Activated CD8-positive, alpha-beta T cell treated with anti-CD3 and anti-CD28 coated beads for 36 hours (primary cell): Measurements from ENCODE around the gene REC114. TPM values are rescaled to one million over a fixed set of nuclear protein-coding genes. Genes with fewer than 3 reads are reported as not detected.
A peak's percentile ranks its signal among the peaks of the same experiment; 100 is the strongest.
"Not testable (repeated sequence)": the region's sequence is repeated elsewhere in the genome, so short reads cannot be mapped to it uniquely, and the experiment has no call there.

Experiments
- ATAC-seq: fragments of 200-7000 bp; cut with Tn5 transposase; one replicate; pipeline ENCODE4 v1.10.0; 2021; ENCODE audit warnings: mild to moderate bottlenecking, moderate library complexity
- CTCF ChIA-PET: fragments of 350-600 bp; sonication (Branson Sonifier 250); formaldehyde crosslinking; loops from one replicate; lab custom pipeline; 2021; ENCODE audit warnings: antibody characterized with exemption; lab: Charles Lee
- POLR2A ChIA-PET: fragments of 350-600 bp; sonication (Branson Sonifier 250); formaldehyde crosslinking; loops from one replicate; lab custom pipeline; 2021; ENCODE audit warnings: antibody characterized with exemption; lab: Charles Lee
- DNase-seq: peaks from one replicate; pipeline ENCODE4 v3.0.0-alpha.2; 2020
- H3K27ac Mint-ChIP-seq: one replicate; pipeline ENCODE4 v1.8.0; 2021; ENCODE audit warnings: mild to moderate bottlenecking, mixed read lengths
- H3K27me3 Mint-ChIP-seq: one replicate; pipeline ENCODE4 v1.8.0; 2021; ENCODE audit warnings: mixed read lengths
- H3K36me3 Mint-ChIP-seq: one replicate; pipeline ENCODE4 v1.8.0; 2021; ENCODE audit warnings: low read depth, mixed read lengths
- H3K4me1 Mint-ChIP-seq: one replicate; pipeline ENCODE4 v1.8.0; 2021; ENCODE audit warnings: low read depth, mixed read lengths
- H3K4me3 Mint-ChIP-seq: one replicate; pipeline ENCODE4 v1.8.0; 2021; ENCODE audit warnings: mild to moderate bottlenecking, moderate library complexity, mixed read lengths
- H3K9me3 Mint-ChIP-seq: one replicate; pipeline ENCODE4 v1.8.0; 2021; ENCODE audit warnings: mixed read lengths
- intact Hi-C: fragments of 100-400 bp; cut with micrococcal nuclease; formaldehyde crosslinking; loops from one replicate; pipeline ENCODE4 v1.10.0; 2022
- total RNA-seq, 2 experiments: library from RNA; stranded (reverse); gene quantifications; one replicate each; pipeline ENCODE4 v1.2.3, GENCODE V29; 2021
- TF ChIP-seq, protein P1 (sequence below): fragments of 200-600 bp; IDR thresholded peaks from one replicate; pipeline ENCODE4 v1.8.0; 2022; ENCODE audit warnings: antibody characterized with exemption, mild to moderate bottlenecking

The REC114 gene
- total RNA-seq, 2 experiments from 2014 or later = not detected

DNA sequence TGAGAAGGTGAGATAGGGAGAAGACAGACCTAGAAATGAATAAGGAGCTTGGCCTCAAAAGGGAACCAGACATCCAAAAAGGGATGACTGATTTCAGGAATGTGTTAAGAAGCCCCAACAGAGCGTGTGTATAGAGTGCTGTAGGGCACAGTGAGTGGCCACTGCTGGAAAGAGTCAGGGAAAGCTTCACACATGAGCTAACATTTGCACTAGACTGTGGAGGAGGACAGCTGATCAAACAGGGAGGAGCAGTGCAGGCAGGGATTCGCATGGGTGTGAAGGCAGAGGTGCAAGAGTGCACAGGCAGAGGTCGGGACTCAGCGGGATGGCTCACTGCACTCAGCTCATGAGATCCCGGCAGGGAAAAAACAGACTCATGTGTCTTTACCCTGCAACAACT is 128.4 kb downstream of the REC114 start:
- DNase-seq (no peak), ATAC-seq (no peak)
- Mint-ChIP-seq H3K4me1 (no peaks in the 10 kb centered on the region), H3K27ac (no peak overlapping the region), H3K36me3 (peaks cover 17% of the 10 kb centered on the region), H3K27me3 (no peaks in the 10 kb centered on the region), H3K9me3 (no peaks in the 10 kb centered on the region), H3K4me3 (no peak overlapping the region)
- TF ChIP-seq, protein P1, sequence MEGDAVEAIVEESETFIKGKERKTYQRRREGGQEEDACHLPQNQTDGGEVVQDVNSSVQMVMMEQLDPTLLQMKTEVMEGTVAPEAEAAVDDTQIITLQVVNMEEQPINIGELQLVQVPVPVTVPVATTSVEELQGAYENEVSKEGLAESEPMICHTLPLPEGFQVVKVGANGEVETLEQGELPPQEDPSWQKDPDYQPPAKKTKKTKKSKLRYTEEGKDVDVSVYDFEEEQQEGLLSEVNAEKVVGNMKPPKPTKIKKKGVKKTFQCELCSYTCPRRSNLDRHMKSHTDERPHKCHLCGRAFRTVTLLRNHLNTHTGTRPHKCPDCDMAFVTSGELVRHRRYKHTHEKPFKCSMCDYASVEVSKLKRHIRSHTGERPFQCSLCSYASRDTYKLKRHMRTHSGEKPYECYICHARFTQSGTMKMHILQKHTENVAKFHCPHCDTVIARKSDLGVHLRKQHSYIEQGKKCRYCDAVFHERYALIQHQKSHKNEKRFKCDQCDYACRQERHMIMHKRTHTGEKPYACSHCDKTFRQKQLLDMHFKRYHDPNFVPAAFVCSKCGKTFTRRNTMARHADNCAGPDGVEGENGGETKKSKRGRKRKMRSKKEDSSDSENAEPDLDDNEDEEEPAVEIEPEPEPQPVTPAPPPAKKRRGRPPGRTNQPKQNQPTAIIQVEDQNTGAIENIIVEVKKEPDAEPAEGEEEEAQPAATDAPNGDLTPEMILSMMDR = no peak
- intact Hi-C loops = no loop called here
- ChIA-PET CTCF (interaction anchor here (1.4 to 1.5 kb wide), 2 partner anchors 10 to 65 kb away, joined by 3 to 7 read pairs; no protein-coding TSS in a partner anchor), POLR2A (interaction anchor here (1.0 kb wide), 1 partner anchor 12 kb away, joined by 3 read pairs; no protein-coding TSS in a partner anchor)

DNA sequence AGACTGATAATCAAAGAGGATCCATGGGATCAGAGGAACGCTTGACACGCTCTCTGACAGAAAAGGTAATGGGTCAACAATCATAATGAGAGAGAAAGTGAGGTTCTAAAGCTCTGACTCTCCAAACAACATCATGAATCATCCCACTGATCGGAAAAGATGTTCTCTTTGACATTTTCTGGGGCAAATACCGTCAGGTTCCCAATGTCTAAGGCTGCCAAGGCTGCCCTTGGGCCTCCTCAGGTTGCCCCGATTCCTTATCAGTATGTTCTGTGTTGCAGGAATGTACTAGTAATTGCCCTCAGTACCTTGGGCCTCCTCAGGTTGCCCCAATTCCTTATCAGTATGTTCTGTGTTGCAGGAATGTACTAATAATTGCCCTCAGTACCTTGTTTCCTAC is 129.3 kb downstream of the REC114 start:
- ATAC-seq (no peak), DNase-seq (no peak)
- peaks cover 17% of the 10 kb centered on the region for H3K36me3 Mint-ChIP-seq
- intact Hi-C loops = no loop called here
- H3K27ac Mint-ChIP-seq = no peak overlapping the region
- H3K9me3 Mint-ChIP-seq = no peaks in the 10 kb centered on the region
- ChIA-PET CTCF (interaction anchor here (1.4 to 1.5 kb wide), 2 partner anchors 11 to 64 kb away, joined by 3 to 7 read pairs; no protein-coding TSS in a partner anchor), POLR2A (no interaction called here)
- H3K4me3 Mint-ChIP-seq = no peak overlapping the region
- no peaks in the 10 kb centered on the region for H3K27me3 Mint-ChIP-seq
- TF ChIP-seq, protein P1 = no peak
- H3K4me1 Mint-ChIP-seq = no peaks in the 10 kb centered on the region

DNA sequence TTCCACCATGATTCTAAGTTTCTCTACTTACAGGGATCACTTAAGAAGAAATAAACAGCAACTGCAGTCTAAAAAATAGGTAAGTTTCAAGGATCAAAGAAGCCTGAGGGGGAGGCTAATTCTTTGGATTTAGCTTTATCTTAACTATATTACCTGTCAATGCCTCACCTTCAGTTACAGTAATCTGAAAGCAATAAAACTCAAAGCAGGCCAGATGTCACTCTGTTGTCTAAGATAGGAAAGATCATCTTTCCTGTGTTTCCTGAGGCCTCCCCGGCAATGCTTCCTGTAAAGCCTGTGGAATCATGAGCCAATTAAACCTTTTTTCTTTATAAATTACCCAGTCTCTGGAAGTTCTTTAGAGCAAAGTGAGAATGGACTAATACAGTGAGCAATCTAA is 130.1 kb downstream of the REC114 start:
- CTCF ChIA-PET = interaction anchor here (2.0 kb wide), 1 partner anchor 63 kb away, joined by 5 read pairs; no protein-coding TSS in a partner anchor
- POLR2A ChIA-PET = no interaction called here
- H3K9me3 Mint-ChIP-seq = no peaks in the 10 kb centered on the region
- peaks cover 18% of the 10 kb centered on the region for H3K36me3 Mint-ChIP-seq
- no peak overlapping the region for H3K27ac Mint-ChIP-seq
- intact Hi-C loops = no loop called here
- TF ChIP-seq, protein P1 = no peak
- H3K27me3 Mint-ChIP-seq = no peaks in the 10 kb centered on the region
- H3K4me1 Mint-ChIP-seq = no peaks in the 10 kb centered on the region
- DNase-seq = no peak
- no peak for ATAC-seq
- no peak overlapping the region for H3K4me3 Mint-ChIP-seq

DNA sequence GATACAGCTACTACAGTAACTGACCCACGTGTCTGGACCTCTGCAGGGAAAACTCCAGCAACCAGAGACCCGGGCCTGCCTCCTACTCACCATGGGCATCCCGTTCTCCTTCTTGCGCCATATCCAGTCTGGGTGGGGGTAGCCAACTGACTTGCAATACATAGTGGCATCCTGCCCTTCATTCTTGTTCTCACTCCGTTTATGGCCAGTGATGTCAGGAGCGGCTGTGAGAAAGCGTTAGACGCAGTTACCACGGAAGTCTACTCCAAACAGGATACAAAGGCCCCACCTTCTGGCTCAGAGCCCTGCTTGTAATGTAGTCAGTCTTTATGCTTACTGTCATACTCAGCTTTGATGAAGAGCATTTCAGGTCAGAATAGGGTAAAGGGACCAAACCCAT is 130.6 kb downstream of the REC114 start:
- Mint-ChIP-seq H3K36me3 (peaks cover 20% of the 10 kb centered on the region), H3K9me3 (no peaks in the 10 kb centered on the region), H3K27ac (no peak overlapping the region), H3K27me3 (no peaks in the 10 kb centered on the region), H3K4me1 (no peaks in the 10 kb centered on the region), H3K4me3 (no peak overlapping the region)
- no peak for DNase-seq
- ChIA-PET CTCF (interaction anchor here (2.0 kb wide), 1 partner anchor 63 kb away, joined by 5 read pairs; no protein-coding TSS in a partner anchor), POLR2A (no interaction called here)
- no peak for ATAC-seq
- intact Hi-C loops = no loop called here
- TF ChIP-seq, protein P1 = no peak

DNA sequence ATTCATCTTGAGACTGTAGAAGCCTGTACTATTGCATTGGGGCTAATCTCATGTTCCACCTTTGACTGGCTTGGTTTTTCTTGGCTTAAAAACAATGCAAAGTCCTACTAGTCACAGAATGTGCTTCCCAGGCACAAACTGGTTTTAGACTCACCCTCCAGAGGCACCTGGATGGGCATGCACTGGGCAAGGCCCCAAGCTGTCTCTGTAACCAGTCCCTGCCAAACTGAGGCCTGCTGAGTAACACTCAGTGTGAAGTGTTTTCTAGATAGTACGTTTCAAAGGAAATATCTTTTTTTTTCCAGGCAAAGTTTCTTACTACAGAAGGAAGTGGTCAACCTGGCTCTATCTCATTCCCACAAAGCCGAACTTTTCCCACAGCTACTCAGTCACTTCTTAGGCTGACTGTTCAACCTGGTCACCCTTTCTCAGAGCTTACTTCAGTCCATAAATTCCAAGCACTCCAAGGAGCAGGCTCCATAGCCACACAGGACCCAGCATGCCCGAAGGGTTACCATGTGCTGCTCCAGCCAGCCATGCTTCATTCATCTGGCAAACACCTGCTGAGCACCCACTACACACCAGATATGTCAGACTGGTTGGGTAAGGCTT is 132.8 kb downstream of the REC114 start:
- ATAC-seq (no peak), DNase-seq (no peak)
- Mint-ChIP-seq H3K4me3 (no peak overlapping the region), H3K9me3 (no peaks in the 10 kb centered on the region), H3K27me3 (no peaks in the 10 kb centered on the region), H3K27ac (peak overlapping the region; percentile 14), H3K4me1 (no peaks in the 10 kb centered on the region), H3K36me3 (peaks cover 9% of the 10 kb centered on the region)
- POLR2A ChIA-PET = no interaction called here
- intact Hi-C loops = no loop called here
- CTCF ChIA-PET = no interaction called here
- TF ChIP-seq, protein P1 = no peak

DNA sequence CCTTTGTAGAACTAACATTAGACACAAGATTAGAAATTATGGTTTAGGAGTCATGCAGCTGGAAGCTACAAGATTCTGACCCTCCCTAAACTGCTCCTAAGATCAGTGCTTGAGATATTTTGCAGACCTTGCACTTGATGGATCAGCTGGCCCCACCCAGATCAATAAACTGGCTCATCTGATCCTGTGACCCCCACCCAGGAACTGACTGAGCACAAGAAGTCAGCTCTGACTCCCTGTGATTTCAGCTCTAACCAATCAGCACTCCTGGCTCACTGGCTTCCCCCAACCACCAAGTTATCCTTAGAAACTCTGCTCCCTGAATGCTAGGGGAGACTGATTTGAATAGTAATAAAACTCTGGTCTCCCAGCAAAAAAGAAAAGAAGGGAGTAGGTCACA is 134.6 kb downstream of the REC114 start:
- POLR2A ChIA-PET, ATAC-seq, intact Hi-C loops, H3K27me3 Mint-ChIP-seq, H3K27ac Mint-ChIP-seq, H3K36me3 Mint-ChIP-seq, DNase-seq, H3K4me1 Mint-ChIP-seq, H3K4me3 Mint-ChIP-seq, H3K9me3 Mint-ChIP-seq, CTCF ChIA-PET: not testable (repeated sequence)
